ENCODE data around the gene ZNF774.

Gene ZNF774

GRCh38 chr15:90393040-90393439 is 41.0 kb downstream of the ZNF774 start:
- H2AFZ ChIP-seq (ENCODE audit: low read depth, low read length), result no peak overlapping the region
- no peak overlapping the region for H3K4me3 ChIP-seq (ENCODE audit: low read depth in 1 of 2, low read length in 2 of 2)
- H3K4me2 ChIP-seq (ENCODE audit: insufficient read depth, low read length), result no peak overlapping the region
- DNase-seq (no peak), ATAC-seq (ENCODE audit: insufficient read depth, low read depth) (no peak)
- H3K79me2 ChIP-seq (ENCODE audit: insufficient read depth, low read length), result peaks cover 92% of the 10 kb centered on the region
- H3K36me3 ChIP-seq (ENCODE audit: insufficient read depth, low read length), result peaks cover 38% of the 10 kb centered on the region
- H4K20me1 ChIP-seq (ENCODE audit: insufficient read depth, low read length), result peaks cover 19% of the 10 kb centered on the region
- no peaks in the 10 kb centered on the region for H3K27me3 ChIP-seq (ENCODE audit: insufficient read depth, low read length, poor library complexity)
- peaks cover 35% of the 10 kb centered on the region for H3K4me1 ChIP-seq (ENCODE audit: insufficient read depth, low read length)
- H3K27ac ChIP-seq (ENCODE audit: low read length), result no peak overlapping the region
- no peak overlapping the region for H3K9ac ChIP-seq (ENCODE audit: low read depth, low read length)
- no peaks in the 10 kb centered on the region for H3K9me3 ChIP-seq (ENCODE audit: insufficient read depth, low read length, severe bottlenecking)
- TF ChIP-seq CTCF (IDR thresholded peaks at IDR 0.05; ENCODE audit: borderline replicate concordance, extremely low read depth, low read length, poor library complexity, severe bottlenecking), result no peak
- no peak for TF ChIP-seq EZH2 (IDR thresholded peaks at IDR 0.05; ENCODE audit: borderline replicate concordance, low read depth, low read length, severe bottlenecking)

- no peaks in the 10 kb centered on the region for H3K27me3 ChIP-seq (ENCODE audit: insufficient read depth, low read length, poor library complexity)
- no peak for ATAC-seq (ENCODE audit: insufficient read depth, low read depth)
- TF ChIP-seq EZH2 (IDR thresholded peaks at IDR 0.05; ENCODE audit: borderline replicate concordance, low read depth, low read length, severe bottlenecking) (no peak), CTCF (IDR thresholded peaks at IDR 0.05; ENCODE audit: borderline replicate concordance, extremely low read depth, low read length, poor library complexity, severe bottlenecking) (no peak)
- H2AFZ ChIP-seq (ENCODE audit: low read depth, low read length), result no peak overlapping the region
- DNase-seq, result no peak
- H3K4me1 ChIP-seq (ENCODE audit: insufficient read depth, low read length), result peaks cover 34% of the 10 kb centered on the region
- H3K79me2 ChIP-seq (ENCODE audit: insufficient read depth, low read length), result peaks cover 95% of the 10 kb centered on the region
- peaks cover 38% of the 10 kb centered on the region for H3K36me3 ChIP-seq (ENCODE audit: insufficient read depth, low read length)
- peaks cover 18% of the 10 kb centered on the region for H4K20me1 ChIP-seq (ENCODE audit: insufficient read depth, low read length)
- H3K9ac ChIP-seq (ENCODE audit: low read depth, low read length), result no peak overlapping the region
- no peaks in the 10 kb centered on the region for H3K9me3 ChIP-seq (ENCODE audit: insufficient read depth, low read length, severe bottlenecking)
- no peak overlapping the region for H3K4me2 ChIP-seq (ENCODE audit: insufficient read depth, low read length)
- no peak overlapping the region for H3K27ac ChIP-seq (ENCODE audit: low read length)
- H3K4me3 ChIP-seq (ENCODE audit: low read depth in 1 of 2, low read length in 2 of 2), result no peak overlapping the region
Measured at GRCh38 chr15:90394074-90394473, 42.0 kb downstream of the ZNF774 start.

- Histone ChIP-seq H4K20me1 (ENCODE audit: insufficient read depth, low read length) (peaks cover 14% of the 10 kb centered on the region), H3K9ac (ENCODE audit: low read depth, low read length) (no peak overlapping the region), H2AFZ (ENCODE audit: low read depth, low read length) (no peak overlapping the region), H3K36me3 (ENCODE audit: insufficient read depth, low read length) (peaks cover 38% of the 10 kb centered on the region), H3K4me3 (ENCODE audit: low read depth in 1 of 2, low read length in 2 of 2) (no peak overlapping the region), H3K27ac (ENCODE audit: low read length) (no peak overlapping the region), H3K27me3 (ENCODE audit: insufficient read depth, low read length, poor library complexity) (no peaks in the 10 kb centered on the region), H3K4me1 (ENCODE audit: insufficient read depth, low read length) (peaks cover 34% of the 10 kb centered on the region), H3K9me3 (ENCODE audit: insufficient read depth, low read length, severe bottlenecking) (no peaks in the 10 kb centered on the region), H3K4me2 (ENCODE audit: insufficient read depth, low read length) (no peak overlapping the region), H3K79me2 (ENCODE audit: insufficient read depth, low read length) (peaks cover 95% of the 10 kb centered on the region)
- ATAC-seq (ENCODE audit: insufficient read depth, low read depth) (no peak), DNase-seq (no peak)
- TF ChIP-seq CTCF (IDR thresholded peaks at IDR 0.05; ENCODE audit: borderline replicate concordance, extremely low read depth, low read length, poor library complexity, severe bottlenecking), result no peak
- TF ChIP-seq EZH2 (IDR thresholded peaks at IDR 0.05; ENCODE audit: borderline replicate concordance, low read depth, low read length, severe bottlenecking), result no peak
Measured at GRCh38 chr15:90394748-90395442, 42.8 kb downstream of the ZNF774 start.

Data from DND-41 (cell line).